Measurements from ENCODE around the gene WNT8A. TPM values are rescaled to one million over a fixed set of nuclear protein-coding genes. Genes with fewer than 3 reads are reported as not detected.

WNT8A gene
- total and polyA plus RNA-seq, 2 of the 8 experiments (the other 6 are each of a cell fraction or from before 2014, with no cell fraction given), result 0.06 TPM; not detected in 1

DNA sequence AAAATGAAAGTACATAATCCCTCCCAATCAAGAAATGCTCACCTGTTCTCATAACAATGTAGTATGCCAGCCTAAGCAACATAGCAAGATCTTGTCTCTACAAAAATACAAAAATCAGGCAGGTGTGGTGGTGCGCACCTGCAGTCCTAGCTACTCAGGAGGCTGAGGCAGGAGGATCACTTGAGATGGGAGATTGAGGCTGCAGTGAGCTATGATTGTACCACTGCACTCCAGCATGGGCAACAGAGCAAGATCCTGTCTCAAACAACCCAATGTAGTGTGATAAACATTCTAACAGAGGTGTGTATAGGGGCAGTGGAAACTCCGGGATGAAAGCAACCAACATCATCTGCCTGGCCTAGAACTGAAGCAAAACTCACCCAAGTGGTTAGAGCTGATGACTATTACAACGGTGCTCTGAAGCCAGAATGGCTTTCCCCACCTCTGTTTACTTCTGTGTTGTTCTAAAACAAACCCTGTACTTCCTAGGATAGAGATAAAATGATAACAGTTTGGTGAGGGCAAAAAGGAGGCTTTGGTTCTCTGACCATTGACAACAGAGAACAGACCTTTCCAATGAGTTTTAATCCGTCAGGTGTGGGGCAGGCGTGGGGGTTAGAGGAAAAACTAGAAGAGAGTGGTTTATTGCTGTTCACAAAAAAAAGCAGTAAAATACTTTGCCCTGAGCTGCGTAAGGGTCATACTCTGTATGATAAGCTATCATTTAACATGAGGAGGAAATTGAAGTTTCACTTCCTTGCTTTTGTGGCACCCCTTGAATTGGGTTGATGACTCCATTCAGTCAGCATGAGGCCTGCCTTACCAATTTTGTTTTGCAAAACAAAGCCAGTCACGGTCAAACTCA lies 18.9 kb downstream of the WNT8A start:
- H3K23me2 ChIP-seq (ENCODE audit: low read depth, low read length), result no peaks in the 10 kb centered on the region
- no peaks in the 10 kb centered on the region for H3K79me1 ChIP-seq (ENCODE audit: low read depth, low read length)
- H4K5ac ChIP-seq (ENCODE audit: insufficient read length, low read depth, low read length), result no peak overlapping the region
- DNase-seq (ENCODE audit: low read depth in 1 of 2, low spot score in 2 of 2) (no peak), FAIRE-seq (no peak)
- H3K23ac ChIP-seq (ENCODE audit: insufficient read length), result no peak overlapping the region
- H4K91ac ChIP-seq (replicated peaks; ENCODE audit: insufficient read length, low read length), result no peak overlapping the region
- H2BK5ac ChIP-seq (ENCODE audit: low read depth, low read length), result no peak overlapping the region
- no peaks in the 10 kb centered on the region for H3K9me3 ChIP-seq (ENCODE audit: insufficient read depth in 2 of 2, low read depth in 1 of 2, low read length in 1 of 2)
- H3K79me2 ChIP-seq (ENCODE audit: control insufficient read depth in 1 of 2, insufficient read depth in 2 of 2, low read length in 2 of 2), result no peaks in the 10 kb centered on the region
- no peak overlapping the region for H2BK20ac ChIP-seq (ENCODE audit: low read length)
- no peak overlapping the region for H3K14ac ChIP-seq (ENCODE audit: insufficient read length)
- no peak overlapping the region for H2BK120ac ChIP-seq (replicated peaks; ENCODE audit: low read depth, low read length)
- H2AK5ac ChIP-seq (ENCODE audit: low read depth, low read length), result no peak overlapping the region
- H3K9ac ChIP-seq (replicated peaks in 1 of 4; ENCODE audit: extremely low read depth in 1 of 4, low read depth in 3 of 4, low read length in 3 of 4), result no peak overlapping the region
- CTCF ChIA-PET (ENCODE audit: partially characterized antibody), result interaction anchor here (0.8 to 3.7 kb wide), 10 partner anchors 11 to 66 kb away, joined by 3 to 23 read pairs (median 8); partner anchors contain the start of gene WNT8A
- no peak overlapping the region for H3K4ac ChIP-seq (replicated peaks; ENCODE audit: insufficient read length, low read depth, low read length)
- H3K27ac ChIP-seq (ENCODE audit: low read depth, low read length), result no peak overlapping the region
- POLR2A ChIA-PET (ENCODE audit: partially characterized antibody), result interaction anchor here (0.7 to 1.0 kb wide), 2 partner anchors 8 to 63 kb away, joined by 3 to 4 read pairs; no protein-coding TSS in a partner anchor
- H3K4me3 ChIP-seq (ENCODE audit: extremely low read depth in 1 of 4, insufficient read depth in 2 of 4, low read depth in 3 of 4, low read length in 4 of 4), result peak overlapping the region in 2 of 4 experiments; percentile 5 to 11; a peak in 3 of 8 replicates
- H2AFZ ChIP-seq (ENCODE audit: low read length), result no peak overlapping the region
- H3K36me3 ChIP-seq (ENCODE audit: control insufficient read depth in 2 of 4, insufficient read depth in 4 of 4, low read length in 3 of 4), result no peaks in the 10 kb centered on the region
- WGBS, 2 experiments (ENCODE audit: extremely low coverage in 1 of 2, insufficient coverage in 1 of 2, insufficient read length in 1 of 2, insufficient replicate concordance in 2 of 2, low coverage in 1 of 2, low lambda C conversion rate in 2 of 2, missing lambda C conversion rate in 1 of 2), result 46% methylated on average over 7 of the region's 7 CpGs; no CpG with 5 or more reads in 1 of the 2 experiments
- H2BK12ac ChIP-seq (ENCODE audit: low read depth, low read length), result peak overlapping the region; percentile 41; the same call in 1 of the 2 replicates
- TF ChIP-seq BRCA1 (IDR thresholded peaks at IDR 0.05; ENCODE audit: low read depth, low read length) (no peak), GABPA (IDR thresholded peaks at IDR 0.05; ENCODE audit: borderline replicate concordance, insufficient read depth, low read length) (no peak), HDAC6 (IDR thresholded peaks at IDR 0.05; ENCODE audit: low read depth, low read length) (no peak), POU5F1 (IDR thresholded peaks at IDR 0.05; ENCODE audit: low read depth, low read length) (no peak), SIX5 (IDR thresholded peaks at IDR 0.05; ENCODE audit: low read depth, low read length) (no peak), TAF1 (IDR thresholded peaks at IDR 0.05; ENCODE audit: low read depth, low read length) (no peak)
- TF ChIP-seq, protein P1, sequence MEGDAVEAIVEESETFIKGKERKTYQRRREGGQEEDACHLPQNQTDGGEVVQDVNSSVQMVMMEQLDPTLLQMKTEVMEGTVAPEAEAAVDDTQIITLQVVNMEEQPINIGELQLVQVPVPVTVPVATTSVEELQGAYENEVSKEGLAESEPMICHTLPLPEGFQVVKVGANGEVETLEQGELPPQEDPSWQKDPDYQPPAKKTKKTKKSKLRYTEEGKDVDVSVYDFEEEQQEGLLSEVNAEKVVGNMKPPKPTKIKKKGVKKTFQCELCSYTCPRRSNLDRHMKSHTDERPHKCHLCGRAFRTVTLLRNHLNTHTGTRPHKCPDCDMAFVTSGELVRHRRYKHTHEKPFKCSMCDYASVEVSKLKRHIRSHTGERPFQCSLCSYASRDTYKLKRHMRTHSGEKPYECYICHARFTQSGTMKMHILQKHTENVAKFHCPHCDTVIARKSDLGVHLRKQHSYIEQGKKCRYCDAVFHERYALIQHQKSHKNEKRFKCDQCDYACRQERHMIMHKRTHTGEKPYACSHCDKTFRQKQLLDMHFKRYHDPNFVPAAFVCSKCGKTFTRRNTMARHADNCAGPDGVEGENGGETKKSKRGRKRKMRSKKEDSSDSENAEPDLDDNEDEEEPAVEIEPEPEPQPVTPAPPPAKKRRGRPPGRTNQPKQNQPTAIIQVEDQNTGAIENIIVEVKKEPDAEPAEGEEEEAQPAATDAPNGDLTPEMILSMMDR (IDR thresholded peaks at IDR 0.05; ENCODE audit: control extremely low read depth in 1 of 3, insufficient read depth in 1 of 3, low read depth in 1 of 3, low read length in 3 of 3), result no peak
- TF ChIP-seq, protein P2, sequence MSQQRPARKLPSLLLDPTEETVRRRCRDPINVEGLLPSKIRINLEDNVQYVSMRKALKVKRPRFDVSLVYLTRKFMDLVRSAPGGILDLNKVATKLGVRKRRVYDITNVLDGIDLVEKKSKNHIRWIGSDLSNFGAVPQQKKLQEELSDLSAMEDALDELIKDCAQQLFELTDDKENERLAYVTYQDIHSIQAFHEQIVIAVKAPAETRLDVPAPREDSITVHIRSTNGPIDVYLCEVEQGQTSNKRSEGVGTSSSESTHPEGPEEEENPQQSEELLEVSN (IDR thresholded peaks at IDR 0.05), result no peak
- no peak overlapping the region for H3K18ac ChIP-seq (ENCODE audit: extremely low read depth, low read length)
- H3K27me3 ChIP-seq (replicated peaks in 1 of 4; ENCODE audit: control insufficient read depth in 3 of 4, extremely low read depth in 1 of 4, insufficient read depth in 3 of 4, low read length in 3 of 4), result peaks cover 7 to 23% (median 9%) of the 10 kb centered on the region in 4 experiments
- H2BK15ac ChIP-seq (ENCODE audit: low read length), result no peak overlapping the region
- H3K4me2 ChIP-seq (ENCODE audit: insufficient read depth in 1 of 2, low read depth in 2 of 2, low read length in 2 of 2), result peak overlapping the region; percentile 32 to 39; a peak in 3 of 4 replicates
- no peak overlapping the region for H4K8ac ChIP-seq (ENCODE audit: extremely low read depth, insufficient read depth, low read length)
- peaks cover 0 to 9% (median 3%) of the 10 kb centered on the region in 4 experiments; a peak in 3 of 7 replicates for H3K4me1 ChIP-seq (replicated peaks in 1 of 4; ENCODE audit: control insufficient read depth in 3 of 4, insufficient read depth in 4 of 4, low read length in 3 of 4)
- no peaks in the 10 kb centered on the region for H4K20me1 ChIP-seq (replicated peaks in 1 of 2; ENCODE audit: control insufficient read depth in 1 of 2, insufficient read depth in 2 of 2, low read length in 2 of 2)
- H3K56ac ChIP-seq (replicated peaks; ENCODE audit: insufficient read length, low read depth, low read length), result no peak overlapping the region
